Superior temporal gyrus (tissue), 1 donor: ENCODE measurements around the gene ATXN3L.
A peak's percentile ranks its signal among the peaks of the same experiment; 100 is the strongest.
"Not testable (repeated sequence)": the region's sequence is repeated elsewhere in the genome, so short reads cannot be mapped to it uniquely, and the experiment has no call there.

Experiments used
- DNase-seq: peaks from one replicate; pipeline ENCODE4 v3.0.0-alpha.2; 2016; ENCODE audit errors: extremely low spot score

ATXN3L gene

GRCh38 chrX:13305108-13305507 is 14.7 kb downstream of the ATXN3L start:
- no peak for DNase-seq

- DNase-seq = no peak
Measured at GRCh38 chrX:13304052-13304451, 15.8 kb downstream of the ATXN3L start.

DNA sequence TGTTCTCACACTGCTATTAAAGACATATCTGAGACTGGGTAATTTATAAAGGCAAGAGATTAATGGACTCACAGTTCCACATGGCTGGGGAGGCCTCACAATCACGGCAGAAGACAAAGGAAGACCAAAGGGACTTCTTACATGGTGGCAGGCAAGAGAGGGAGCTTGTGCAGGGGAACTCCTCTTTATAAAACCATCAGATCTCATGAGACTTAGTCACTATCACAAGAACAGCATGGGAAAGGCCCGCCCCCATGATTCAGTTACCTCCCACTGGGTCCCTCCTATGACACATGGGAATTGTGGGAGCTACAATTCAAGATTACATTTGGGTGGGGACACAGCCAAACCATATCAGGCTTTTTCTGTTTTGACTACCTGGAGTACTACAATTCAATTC is 16.6 kb downstream of the ATXN3L start:
- DNase-seq = not testable (repeated sequence)

DNA sequence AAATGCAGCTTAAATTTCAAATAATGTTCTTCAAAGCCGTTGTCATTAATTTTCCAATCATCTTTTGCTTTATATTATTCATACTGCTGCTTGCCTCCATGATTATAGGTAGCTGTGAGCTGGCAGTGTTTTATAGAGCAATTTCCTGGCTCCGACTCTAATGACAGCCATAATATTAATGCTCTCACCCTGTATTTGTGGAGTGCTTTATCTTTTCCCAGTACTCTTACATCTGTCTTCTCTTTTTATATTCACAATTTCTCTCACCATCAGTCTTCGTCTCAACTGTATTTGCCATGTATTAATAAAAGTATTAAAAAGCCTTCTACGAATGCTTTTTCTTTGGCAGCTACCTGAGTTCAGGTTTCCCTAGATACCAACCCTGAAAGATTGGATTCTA is 21.0 kb downstream of the ATXN3L start:
- DNase-seq = no peak

- DNase-seq = no peak
Measured at GRCh38 chrX:13295841-13296240, 24.0 kb downstream of the ATXN3L start.

DNA sequence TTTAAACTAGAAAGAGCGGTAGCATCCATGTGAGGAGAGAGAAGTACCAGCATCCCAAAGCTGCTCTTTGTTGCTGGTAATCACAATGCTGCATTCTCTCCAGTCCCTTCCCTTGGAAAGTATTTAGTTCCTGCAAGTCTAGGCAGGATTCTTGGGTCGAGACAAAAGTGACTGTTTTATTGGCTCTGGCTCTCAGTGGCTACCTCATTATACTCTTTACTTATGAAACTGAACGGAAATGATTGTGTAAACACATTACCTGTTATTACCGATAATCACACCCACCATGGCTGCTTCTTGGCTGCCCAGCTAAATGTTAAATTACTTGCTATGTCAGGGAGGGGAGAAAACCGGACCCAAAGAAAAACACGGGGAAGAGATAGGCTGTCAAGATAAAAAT is 26.2 kb downstream of the ATXN3L start:
- no peak for DNase-seq

- DNase-seq = no peak
Measured at GRCh38 chrX:13290891-13291614, 28.8 kb downstream of the ATXN3L start.

- DNase-seq = no peak
Measured at GRCh38 chrX:13288671-13289070, 31.2 kb downstream of the ATXN3L start.

GRCh38 chrX:13287816-13288215 is 32.0 kb downstream of the ATXN3L start:
- no peak for DNase-seq

DNA sequence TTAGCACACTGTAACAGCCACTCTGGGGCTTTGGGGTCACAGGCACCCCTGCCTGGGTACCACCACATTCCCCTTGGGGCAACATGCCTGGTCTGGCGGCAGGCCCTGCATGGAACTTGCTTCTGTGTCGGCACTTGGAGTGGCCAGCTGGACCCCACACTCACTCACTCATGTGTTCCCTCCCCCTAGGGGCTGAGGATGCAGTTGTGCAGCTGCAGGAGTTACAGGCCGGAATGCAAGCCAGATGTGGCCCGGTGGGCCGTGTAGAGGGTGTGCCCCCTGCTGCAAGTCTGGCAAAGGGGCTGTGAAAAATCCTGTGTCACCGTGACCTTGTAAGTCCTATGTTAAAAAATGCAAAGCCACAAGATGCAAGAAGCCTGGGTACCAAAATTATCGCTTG is 34.2 kb downstream of the ATXN3L start:
- DNase-seq = no peak

GRCh38 chrX:13285229-13285628 is 34.6 kb downstream of the ATXN3L start:
- no peak for DNase-seq

GRCh38 chrX:13284570-13284969 is 35.3 kb downstream of the ATXN3L start:
- no peak for DNase-seq

DNA sequence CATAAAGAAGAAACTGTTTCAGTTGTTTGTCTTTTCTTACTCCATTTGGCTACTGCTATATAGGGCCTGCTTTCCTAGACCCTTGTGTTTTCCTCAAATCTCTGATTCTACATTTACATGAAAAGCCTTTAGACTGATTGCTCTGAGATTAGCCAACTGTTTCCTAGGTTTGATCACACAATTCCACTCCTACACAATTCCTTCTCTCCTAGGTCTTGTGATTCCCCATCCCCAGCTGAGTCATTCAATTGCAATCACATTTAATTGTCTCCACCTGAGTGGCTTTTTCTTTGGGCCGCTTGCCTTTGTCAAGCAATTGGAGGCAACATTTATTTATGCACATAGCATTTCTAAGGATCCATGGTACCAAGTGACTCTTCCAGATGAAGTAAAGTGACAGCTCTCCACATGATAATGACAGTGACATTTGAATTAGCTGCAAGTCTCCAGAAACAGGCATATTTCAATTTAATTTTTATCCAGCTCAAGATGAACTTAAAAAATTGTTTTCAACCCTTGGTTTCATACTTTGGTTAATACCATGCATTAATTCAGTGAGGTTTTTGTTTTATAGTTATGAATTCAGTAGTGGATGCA is 35.8 kb downstream of the ATXN3L start:
- DNase-seq = peak; percentile 16

GRCh38 chrX:13283512-13283911 is 36.3 kb downstream of the ATXN3L start:
- no peak for DNase-seq

- DNase-seq = no peak
Measured at GRCh38 chrX:13281289-13281688, 38.6 kb downstream of the ATXN3L start.

GRCh38 chrX:13279279-13280018 is 40.4 kb downstream of the ATXN3L start:
- no peak for DNase-seq

DNA sequence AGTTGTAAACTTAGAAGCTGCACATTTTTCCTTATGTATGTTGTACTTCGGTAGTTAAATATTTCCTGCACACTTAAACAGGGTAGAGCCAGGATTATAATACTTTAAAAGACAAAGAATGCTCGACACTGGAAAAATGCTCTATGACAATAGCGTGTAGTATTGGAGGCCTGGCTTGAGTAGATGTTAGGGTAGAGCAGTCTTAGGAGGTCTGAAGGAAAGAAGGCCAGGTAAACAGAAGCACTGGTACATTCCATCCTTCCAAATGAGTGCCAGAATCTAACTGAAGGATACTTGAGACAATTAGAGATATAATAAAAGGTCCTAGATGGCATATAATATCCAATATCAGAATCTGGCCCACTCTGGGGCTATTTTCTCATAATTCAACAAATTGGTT is 42.3 kb downstream of the ATXN3L start:
- DNase-seq = no peak

DNA sequence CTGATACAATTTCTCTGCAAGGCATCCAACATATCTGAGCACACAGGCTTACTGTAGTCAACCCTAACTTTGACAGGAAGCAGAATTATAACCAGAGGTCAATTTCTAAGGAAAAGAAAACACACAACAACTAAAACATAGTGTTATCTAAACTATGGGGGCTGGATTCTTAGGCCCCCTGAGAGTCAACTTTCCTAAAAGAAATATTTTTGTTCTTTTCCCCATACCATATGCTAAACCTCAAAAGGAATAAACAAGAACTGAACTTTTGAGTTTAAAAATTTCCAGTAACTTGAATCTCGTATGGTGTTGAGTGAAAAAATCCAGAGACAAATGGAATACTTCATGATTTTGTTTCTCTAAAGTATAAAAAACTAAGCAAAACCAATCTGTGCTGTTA is 42.9 kb downstream of the ATXN3L start:
- no peak for DNase-seq

DNA sequence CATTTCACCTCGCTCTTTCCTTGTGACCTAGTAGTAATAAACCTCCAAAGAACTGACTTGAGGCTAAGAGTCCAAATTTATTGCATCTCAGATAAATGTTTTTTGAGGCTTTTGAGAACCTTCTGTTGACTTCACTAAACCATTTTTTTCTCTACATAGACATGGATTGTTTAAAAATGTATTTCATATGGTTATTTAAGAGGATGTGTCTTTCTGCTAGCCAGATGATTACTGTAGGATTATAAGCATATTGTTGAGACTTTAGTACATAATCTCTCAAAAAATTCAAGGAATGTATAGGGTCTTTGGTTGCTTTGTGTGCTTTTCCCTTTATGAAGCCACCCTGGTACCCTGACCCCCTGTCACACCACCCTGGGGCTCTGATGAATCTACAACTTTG is 44.8 kb downstream of the ATXN3L start:
- DNase-seq = no peak

GRCh38 chrX:13272426-13272825 is 47.4 kb downstream of the ATXN3L start:
- DNase-seq = no peak

- DNase-seq = no peak
Measured at GRCh38 chrX:13271511-13271910, 48.3 kb downstream of the ATXN3L start.

DNA sequence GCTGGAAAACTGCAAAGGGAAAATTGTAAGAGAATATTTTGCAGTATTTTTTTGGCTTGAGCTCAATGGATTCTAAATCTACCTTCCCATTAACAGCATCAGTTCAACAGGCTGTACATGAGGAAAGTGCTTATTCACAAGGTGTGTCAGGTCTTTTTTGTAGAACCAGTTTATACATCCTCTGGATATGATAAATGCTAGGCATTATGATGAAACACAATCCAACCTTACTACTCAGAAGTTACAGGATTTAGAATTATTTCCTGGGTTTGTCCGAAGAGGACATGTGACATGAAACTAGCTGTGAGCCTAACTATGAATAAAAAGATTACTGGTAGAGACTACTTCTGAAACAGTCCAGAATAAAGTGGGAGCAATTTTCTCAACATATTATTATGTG is 49.5 kb downstream of the ATXN3L start:
- no peak for DNase-seq

DNA sequence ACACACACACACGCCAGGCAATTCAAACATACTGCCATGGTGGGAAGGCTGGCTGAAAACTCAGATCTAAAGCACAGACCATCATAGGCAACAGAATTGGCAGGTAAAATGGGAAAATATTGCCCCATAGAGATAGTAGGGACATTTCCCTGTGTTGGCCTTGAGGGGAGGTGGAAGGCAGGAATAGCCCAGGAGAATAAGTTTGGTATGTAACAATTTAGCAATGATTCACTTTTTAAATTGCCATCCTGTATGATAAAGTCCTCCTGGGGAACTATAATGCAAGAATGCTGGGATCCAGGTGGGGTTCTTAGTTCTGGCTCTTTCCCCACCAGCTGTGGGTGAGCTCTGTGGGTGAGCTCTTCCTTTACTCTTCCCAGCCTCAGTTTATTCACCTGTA is 51.0 kb downstream of the ATXN3L start:
- DNase-seq = no peak
